Esophagus muscularis mucosa (tissue), 4 donors: ENCODE measurements around the gene TMPRSS12.

Experiments
- CTCF ChIP-seq, 3 experiments: fragments of 200-600 bp in 2 of 3; fragments of 450-650 bp in 1 of 3; sonication (generic) in 2 of 3; IDR thresholded peaks; one replicate each; pipeline ENCODE4 v1.5.1; 2017 to 2019; ENCODE audit warnings: antibody characterized with exemption in 3 of 3, mild to moderate bottlenecking in 2 of 3, moderate library complexity in 1 of 3
- EP300 ChIP-seq: sonication (generic); formaldehyde crosslinking; IDR thresholded peaks from one replicate; pipeline ENCODE4 v1.6.1; 2017; ENCODE audit warnings: antibody characterized with exemption
- POLR2A ChIP-seq: fragments of 450-650 bp; IDR thresholded peaks from one replicate; pipeline ENCODE4 v1.6.1; 2017; ENCODE audit warnings: antibody characterized with exemption, moderate library complexity, mild to moderate bottlenecking, low read depth
- POLR2AphosphoS5 ChIP-seq, 2 donors: sonication (generic); formaldehyde crosslinking; IDR thresholded peaks; one replicate each; pipeline ENCODE4 v1.6.1; 2017; ENCODE audit warnings: antibody characterized with exemption in 2 of 2

DNA sequence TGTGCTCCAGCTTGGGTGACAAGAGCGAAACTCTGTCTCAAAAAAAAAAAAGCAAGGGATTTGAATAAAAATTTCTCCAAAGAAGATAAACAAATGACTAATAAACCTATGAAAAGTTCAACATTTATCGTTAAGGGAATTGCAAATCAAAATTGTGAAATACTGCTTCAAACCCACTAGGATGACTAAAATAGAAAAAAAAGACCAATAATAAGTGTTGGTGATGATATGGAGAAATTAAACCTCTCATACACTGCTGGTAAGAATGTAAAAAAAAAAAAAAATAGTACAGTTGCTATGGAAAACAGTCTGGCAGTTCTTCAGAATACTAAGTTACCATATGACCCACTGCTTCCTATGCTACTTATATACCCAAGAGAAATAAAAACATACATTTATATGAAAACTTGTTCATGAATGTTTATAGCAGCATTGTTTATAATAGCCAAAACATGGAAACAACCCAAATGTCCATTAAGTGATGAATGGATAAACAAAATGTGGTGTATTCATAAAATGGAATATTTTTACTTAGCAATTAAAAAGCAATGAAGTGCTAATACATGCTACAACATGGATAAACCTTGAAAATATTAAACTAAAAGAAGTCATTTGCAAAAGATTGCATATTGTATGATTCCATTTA lies 39.4 kb upstream of the TMPRSS12 start:
- no peak for TF ChIP-seq POLR2AphosphoS5 (IDR thresholded peaks at IDR 0.05)
- no peak for TF ChIP-seq CTCF (IDR thresholded peaks at IDR 0.05)
- no peak for TF ChIP-seq POLR2A
- TF ChIP-seq EP300 = no peak
